Stimulated activated CD4-positive, alpha-beta T cell treated with anti-CD3 and anti-CD28 coated beads, Interleukin-4, amount 100 ng/mL, for 4 hours (primary cell): ENCODE measurements around the gene STOML2.

Experiments
- DNase-seq, 2 experiments: peaks; one replicate each; pipeline ENCODE4 v3.0.0-alpha.2; 2020

Gene STOML2

GRCh38 chr9:35071814-35072460, 31.0 kb downstream of the STOML2 start:
- DNase-seq: peak; percentile 70

GRCh38 chr9:35070823-35071813, 31.8 kb downstream of the STOML2 start:
- no peak for DNase-seq

GRCh38 chr9:35069020-35069419, 33.9 kb downstream of the STOML2 start:
- no peak for DNase-seq

- DNase-seq: no peak
Measured at GRCh38 chr9:35067056-35067455, 35.9 kb downstream of the STOML2 start.

- no peak for DNase-seq
Measured at GRCh38 chr9:35060548-35061207, 42.3 kb downstream of the STOML2 start.

GRCh38 chr9:35059438-35059837, 43.5 kb downstream of the STOML2 start:
- DNase-seq: no peak

GRCh38 chr9:35057271-35057620, 45.7 kb downstream of the STOML2 start:
- DNase-seq: no peak

GRCh38 chr9:35056571-35057270, 46.2 kb downstream of the STOML2 start:
- no peak for DNase-seq

GRCh38 chr9:35054871-35055644, 47.9 kb downstream of the STOML2 start:
- DNase-seq: no peak

- DNase-seq: no peak
Measured at GRCh38 chr9:35054185-35054835, 48.6 kb downstream of the STOML2 start.

- peak; percentile 36 to 45 for DNase-seq
Measured at GRCh38 chr9:35051069-35051967, 51.6 kb downstream of the STOML2 start.
